ENCODE measurements around the gene EHD1. TPM values are rescaled to one million over a fixed set of nuclear protein-coding genes. Genes with fewer than 3 reads are reported as not detected.

Gene EHD1
- total RNA-seq, 1 donor from 2014 or later = 106 TPM

- intact Hi-C loops (cut with micrococcal nuclease) = no loop called here
These were observed 17.0 kb downstream of the EHD1 start for GRCh38 chr11:64861227-64861975.

- intact Hi-C loops (cut with micrococcal nuclease) = loop anchor here (1.0 to 5.0 kb wide), 2 partner anchors 19 to 47 kb away; partner anchors contain the start of genes EHD1 and MEN1
These were observed 18.6 kb downstream of the EHD1 start for GRCh38 chr11:64859542-64860414.

GRCh38 chr11:64858467-64859263, 19.8 kb downstream of the EHD1 start:
- intact Hi-C loops (cut with micrococcal nuclease) = loop anchor here (1.0 to 5.0 kb wide), 2 partner anchors 20 to 46 kb away; partner anchors contain the start of genes EHD1 and MEN1

GRCh38 chr11:64857485-64857884, 20.9 kb downstream of the EHD1 start:
- intact Hi-C loops (cut with micrococcal nuclease) = loop anchor here (5.0 kb wide), 1 partner anchor 45 kb away; the partner anchor contains the start of gene MEN1

GRCh38 chr11:64856382-64857227, 21.8 kb downstream of the EHD1 start:
- intact Hi-C loops (cut with micrococcal nuclease) = loop anchor here (5.0 kb wide), 1 partner anchor 44 kb away; the partner anchor contains the start of gene MEN1

GRCh38 chr11:64855596-64856304, 22.7 kb downstream of the EHD1 start:
- intact Hi-C loops (cut with micrococcal nuclease) = loop anchor here (5.0 kb wide), 1 partner anchor 43 kb away; the partner anchor contains the start of gene MEN1

- intact Hi-C loops (cut with micrococcal nuclease) = loop anchor here (5.0 kb wide), 1 partner anchor 43 kb away; the partner anchor contains the start of gene MEN1
These were observed 23.6 kb downstream of the EHD1 start for GRCh38 chr11:64854534-64855502.

GRCh38 chr11:64854157-64854533, 24.3 kb downstream of the EHD1 start:
- intact Hi-C loops (cut with micrococcal nuclease) = no loop called here

- intact Hi-C loops (cut with micrococcal nuclease) = no loop called here
These were observed 24.7 kb downstream of the EHD1 start for GRCh38 chr11:64853709-64854108.

- intact Hi-C loops (cut with micrococcal nuclease) = no loop called here
These were observed 25.5 kb downstream of the EHD1 start for GRCh38 chr11:64852804-64853509.

GRCh38 chr11:64851831-64852351, 26.5 kb downstream of the EHD1 start:
- intact Hi-C loops (cut with micrococcal nuclease) = no loop called here

- intact Hi-C loops (cut with micrococcal nuclease) = no loop called here
These were observed 27.3 kb downstream of the EHD1 start for GRCh38 chr11:64850979-64851567.

GRCh38 chr11:64849598-64850356, 28.6 kb downstream of the EHD1 start:
- intact Hi-C loops (cut with micrococcal nuclease) = loop anchor here (5.0 kb wide), 1 partner anchor 163 kb away; the partner anchor contains the start of gene ARL2

- intact Hi-C loops (cut with micrococcal nuclease) = loop anchor here (5.0 kb wide), 1 partner anchor 163 kb away; the partner anchor contains the start of gene ARL2
These were observed 29.4 kb downstream of the EHD1 start for GRCh38 chr11:64848826-64849597.

GRCh38 chr11:64848214-64848825, 30.1 kb downstream of the EHD1 start:
- intact Hi-C loops (cut with micrococcal nuclease) = loop anchor here (5.0 kb wide), 1 partner anchor 164 kb away; the partner anchor contains the start of gene ARL2
